ENCODE measurements around the gene MMP12. TPM values are rescaled to one million over a fixed set of nuclear protein-coding genes. Genes with fewer than 3 reads are reported as not detected.
"Not testable (repeated sequence)": the region's sequence is repeated elsewhere in the genome, so short reads cannot be mapped to it uniquely, and the experiment has no call there.

MMP12 gene
- total RNA-seq, 1 donor from 2014 or later = 0.17 TPM

GRCh38 chr11:102912482-102912830 lies 37.7 kb upstream of the MMP12 start:
- no peak overlapping the region for H3K4me3 Mint-ChIP-seq (ENCODE audit: unreplicated experiment)
- H3K9me3 Mint-ChIP-seq (ENCODE audit: low read depth) = no peaks in the 10 kb centered on the region
- H3K4me1 Mint-ChIP-seq (ENCODE audit: low read depth) = peaks cover 3% of the 10 kb centered on the region
- no peak overlapping the region for H3K27ac Mint-ChIP-seq (ENCODE audit: unreplicated experiment)
- no peak for TF ChIP-seq CTCF (IDR thresholded peaks at IDR 0.05)
- no peak for DNase-seq (ENCODE audit: low spot score)
- H3K36me3 Mint-ChIP-seq (ENCODE audit: low read depth) = no peaks in the 10 kb centered on the region
- peaks cover 4% of the 10 kb centered on the region for H3K27me3 Mint-ChIP-seq (ENCODE audit: low read depth)

DNA sequence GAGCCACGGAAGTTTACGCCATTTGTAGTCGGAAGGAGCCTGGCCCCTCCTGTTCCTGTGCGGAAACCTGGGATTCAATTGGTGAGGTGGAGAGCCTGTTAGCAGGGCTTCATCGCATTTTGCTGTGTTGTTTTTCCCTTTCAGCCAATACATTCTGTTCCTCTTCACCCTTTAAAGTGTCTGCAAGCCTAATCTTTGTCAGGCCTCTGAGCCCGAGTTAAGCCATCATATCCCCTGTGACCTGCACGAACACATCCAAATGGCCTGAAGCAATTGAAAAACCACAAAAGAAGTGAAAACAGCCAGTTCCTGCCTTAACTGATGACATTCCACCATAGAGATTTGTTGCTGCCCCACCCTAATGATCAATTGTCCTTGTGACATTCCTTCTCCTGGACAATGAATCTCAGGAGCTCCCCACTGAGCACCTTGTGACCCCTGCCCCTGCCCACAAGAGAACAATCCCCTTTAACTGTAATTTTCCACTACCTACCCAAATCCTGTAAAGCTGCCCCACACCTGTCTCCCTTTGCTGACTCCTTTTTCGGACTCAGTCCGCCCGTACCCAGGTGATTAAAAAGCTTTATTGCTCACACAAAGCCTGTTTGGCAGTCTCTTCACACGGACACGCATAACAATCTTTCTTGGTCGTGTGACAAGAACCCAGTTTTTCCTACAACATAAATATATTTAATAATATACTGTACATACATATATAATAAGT lies 37.1 kb upstream of the MMP12 start:
- TF ChIP-seq CTCF (IDR thresholded peaks at IDR 0.05) = no peak
- Mint-ChIP-seq H3K27ac (ENCODE audit: unreplicated experiment) (no peak overlapping the region), H3K4me1 (ENCODE audit: low read depth) (peaks cover 3% of the 10 kb centered on the region), H3K4me3 (ENCODE audit: unreplicated experiment) (no peak overlapping the region), H3K9me3 (ENCODE audit: low read depth) (no peaks in the 10 kb centered on the region), H3K36me3 (ENCODE audit: low read depth) (no peaks in the 10 kb centered on the region), H3K27me3 (ENCODE audit: low read depth) (peaks cover 4% of the 10 kb centered on the region)
- no peak for DNase-seq (ENCODE audit: low spot score)

GRCh38 chr11:102905848-102906247 lies 31.1 kb upstream of the MMP12 start:
- not testable (repeated sequence) for H3K9me3 Mint-ChIP-seq (ENCODE audit: low read depth); DNase-seq (ENCODE audit: low spot score); H3K4me1 Mint-ChIP-seq (ENCODE audit: low read depth); H3K27me3 Mint-ChIP-seq (ENCODE audit: low read depth); H3K27ac Mint-ChIP-seq (ENCODE audit: unreplicated experiment); H3K4me3 Mint-ChIP-seq (ENCODE audit: unreplicated experiment); H3K36me3 Mint-ChIP-seq (ENCODE audit: low read depth)

GRCh38 chr11:102903895-102904294 lies 29.1 kb upstream of the MMP12 start:
- not testable (repeated sequence) for H3K36me3 Mint-ChIP-seq (ENCODE audit: low read depth); H3K27ac Mint-ChIP-seq (ENCODE audit: unreplicated experiment); H3K4me1 Mint-ChIP-seq (ENCODE audit: low read depth); H3K9me3 Mint-ChIP-seq (ENCODE audit: low read depth); H3K4me3 Mint-ChIP-seq (ENCODE audit: unreplicated experiment); DNase-seq (ENCODE audit: low spot score); H3K27me3 Mint-ChIP-seq (ENCODE audit: low read depth)

GRCh38 chr11:102900346-102900745 lies 25.6 kb upstream of the MMP12 start:
- no peak for DNase-seq (ENCODE audit: low spot score)
- no peaks in the 10 kb centered on the region for H3K27me3 Mint-ChIP-seq (ENCODE audit: low read depth)
- H3K4me3 Mint-ChIP-seq (ENCODE audit: unreplicated experiment) = no peak overlapping the region
- H3K36me3 Mint-ChIP-seq (ENCODE audit: low read depth) = peaks cover 2% of the 10 kb centered on the region
- TF ChIP-seq CTCF (IDR thresholded peaks at IDR 0.05) = no peak
- peak overlapping the region; percentile 78 for H3K27ac Mint-ChIP-seq (ENCODE audit: unreplicated experiment)
- peaks cover 9% of the 10 kb centered on the region for H3K4me1 Mint-ChIP-seq (ENCODE audit: low read depth)
- peaks cover 6% of the 10 kb centered on the region for H3K9me3 Mint-ChIP-seq (ENCODE audit: low read depth)

DNA sequence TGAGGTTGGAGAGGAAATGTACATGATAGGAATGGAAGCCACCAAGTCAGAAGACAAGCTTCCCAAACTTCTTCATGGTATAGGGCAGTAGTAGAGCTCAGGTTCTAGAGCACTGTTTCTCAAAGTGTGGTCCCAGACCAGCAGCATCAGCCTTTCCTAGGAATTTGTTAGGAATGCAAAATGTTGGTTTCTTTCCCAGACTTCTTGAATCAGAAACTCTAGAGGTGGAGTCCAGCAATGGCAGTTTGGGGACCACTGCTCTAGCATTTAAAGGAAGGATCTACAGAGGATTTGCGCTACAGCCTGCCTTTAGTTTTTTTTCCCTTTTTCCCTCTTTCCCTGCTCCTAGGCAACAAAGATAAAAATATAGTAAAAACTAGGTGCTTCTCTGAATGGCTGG lies 17.0 kb upstream of the MMP12 start:
- no peak for DNase-seq (ENCODE audit: low spot score)
- Mint-ChIP-seq H3K4me1 (ENCODE audit: low read depth) (peaks cover 28% of the 10 kb centered on the region), H3K4me3 (ENCODE audit: unreplicated experiment) (no peak overlapping the region), H3K36me3 (ENCODE audit: low read depth) (peaks cover 2% of the 10 kb centered on the region), H3K9me3 (ENCODE audit: low read depth) (peaks cover 2% of the 10 kb centered on the region), H3K27me3 (ENCODE audit: low read depth) (peaks cover 6% of the 10 kb centered on the region), H3K27ac (ENCODE audit: unreplicated experiment) (no peak overlapping the region)
- TF ChIP-seq CTCF (IDR thresholded peaks at IDR 0.05) = peak; percentile 32
